Ramos (cell line): Measurements from ENCODE around the gene SLC2A3.
"Not testable (repeated sequence)": the region's sequence is repeated elsewhere in the genome, so short reads cannot be mapped to it uniquely, and the experiment has no call there.

Source experiments
- in situ Hi-C: fragments of 300-500 bp; cut with MboI; formaldehyde crosslinking; loops from one replicate; pipeline ENCODE4 v1.14.3; 2022; ENCODE audit warnings: low sequenced_read_pairs; ENCODE audit not compliant: unreplicated experiment

The SLC2A3 gene

GRCh38 chr12:7918268-7918590 is 17.8 kb downstream of the SLC2A3 start:
- in situ Hi-C loops: not testable (repeated sequence)

- in situ Hi-C loops: no loop called here
These were observed 18.4 kb downstream of the SLC2A3 start for GRCh38 chr12:7917392-7918267.

GRCh38 chr12:7916936-7917335 is 19.1 kb downstream of the SLC2A3 start:
- in situ Hi-C loops: no loop called here

- in situ Hi-C loops: no loop called here
These were observed 20.2 kb downstream of the SLC2A3 start for GRCh38 chr12:7915661-7916403.

- in situ Hi-C loops: not testable (repeated sequence)
These were observed 25.9 kb downstream of the SLC2A3 start for GRCh38 chr12:7910106-7910505.

- in situ Hi-C loops: no loop called here
These were observed 29.0 kb downstream of the SLC2A3 start for GRCh38 chr12:7907009-7907408.

GRCh38 chr12:7906303-7906702 is 29.7 kb downstream of the SLC2A3 start:
- in situ Hi-C loops: not testable (repeated sequence)

- in situ Hi-C loops: not testable (repeated sequence)
These were observed 30.3 kb downstream of the SLC2A3 start for GRCh38 chr12:7905600-7906125.

GRCh38 chr12:7905071-7905470 is 30.9 kb downstream of the SLC2A3 start:
- in situ Hi-C loops: no loop called here

- in situ Hi-C loops: not testable (repeated sequence)
These were observed 33.6 kb downstream of the SLC2A3 start for GRCh38 chr12:7902416-7902815.

- in situ Hi-C loops: no loop called here
These were observed 36.2 kb downstream of the SLC2A3 start for GRCh38 chr12:7899755-7900154.

- in situ Hi-C loops: not testable (repeated sequence)
These were observed 39.3 kb downstream of the SLC2A3 start for GRCh38 chr12:7896726-7897125.

GRCh38 chr12:7892186-7892980 is 43.6 kb downstream of the SLC2A3 start:
- in situ Hi-C loops: no loop called here

GRCh38 chr12:7884689-7885088 is 51.3 kb downstream of the SLC2A3 start:
- in situ Hi-C loops: no loop called here

GRCh38 chr12:7881736-7882120 is 54.3 kb downstream of the SLC2A3 start:
- in situ Hi-C loops: not testable (repeated sequence)

- in situ Hi-C loops: not testable (repeated sequence)
These were observed 54.8 kb downstream of the SLC2A3 start for GRCh38 chr12:7880952-7881735.

GRCh38 chr12:7879246-7879645 is 56.7 kb downstream of the SLC2A3 start:
- in situ Hi-C loops: no loop called here

- in situ Hi-C loops: no loop called here
These were observed 58.6 kb downstream of the SLC2A3 start for GRCh38 chr12:7877420-7877819.

- in situ Hi-C loops: no loop called here
These were observed 63.2 kb downstream of the SLC2A3 start, which contains the start of gene SLC2A14 for GRCh38 chr12:7872566-7873319. Gene SLC2A14, minus strand, starts transcription at chr12:7872915. Its CDS starts 3,035 bp downstream, at chr12:7869880.
